Fibroblast of lung (primary cell): ENCODE measurements around the gene C5orf24. TPM values are rescaled to one million over a fixed set of nuclear protein-coding genes. Genes with fewer than 3 reads are reported as not detected.
A peak's percentile ranks its signal among the peaks of the same experiment; 100 is the strongest.
"Not testable (repeated sequence)": the region's sequence is repeated elsewhere in the genome, so short reads cannot be mapped to it uniquely, and the experiment has no call there.

Experiments
- DNase-seq, 2 donors: peaks; one replicate each; pipeline versions ENCODE4 v3.0.0 to v3.0.0-alpha.2; 2010; ENCODE audit warnings: low read depth in 2 of 2
- H2AFZ ChIP-seq: 2 replicates; pipeline ENCODE4 v1.5.1; 2012; ENCODE audit warnings: low read length, control low read depth, inconsistent platforms
- H3K27ac ChIP-seq: 2 replicates; pipeline ENCODE4 v1.5.1; 2011; ENCODE audit warnings: low read length, control low read depth; ENCODE audit not compliant: insufficient read depth
- H3K27me3 ChIP-seq: 2 replicates; pipeline ENCODE4 v1.5.1; 2011; ENCODE audit warnings: mild to moderate bottlenecking, low read length; ENCODE audit not compliant: control insufficient read depth, insufficient read depth
- H3K36me3 ChIP-seq: 2 replicates; pipeline ENCODE4 v1.5.1; 2011; ENCODE audit warnings: low read length; ENCODE audit not compliant: control insufficient read depth, insufficient read depth
- H3K4me1 ChIP-seq: 2 replicates; pipeline ENCODE4 v1.5.1; 2011; ENCODE audit warnings: low read length; ENCODE audit not compliant: control insufficient read depth, insufficient read depth; ENCODE audit errors: extremely low read depth
- H3K4me2 ChIP-seq: 2 replicates; pipeline ENCODE4 v1.5.1; 2011; ENCODE audit warnings: low read length, control low read depth; ENCODE audit not compliant: insufficient read depth; ENCODE audit errors: extremely low read depth
- H3K4me3 ChIP-seq, 4 experiments: fragments of 200-600 bp in 1 of 4; sonication (generic) in 1 of 4; replicated peaks in 1 of 4; 2 replicates each; pipeline ENCODE4 v1.5.1; 2011 to 2016; ENCODE audit warnings: low read length in 4 of 4, low read depth in 3 of 4, mild to moderate bottlenecking in 3 of 4, control low read depth in 2 of 4, inconsistent platforms in 1 of 4, mixed read lengths in 1 of 4; ENCODE audit not compliant: insufficient read depth in 1 of 4; ENCODE audit errors: control extremely low read depth in 1 of 4
- H3K79me2 ChIP-seq: 2 replicates; pipeline ENCODE4 v1.5.1; 2012; ENCODE audit warnings: mild to moderate bottlenecking, low read length, inconsistent platforms; ENCODE audit not compliant: control insufficient read depth, insufficient read depth
- H3K9ac ChIP-seq: 2 replicates; pipeline ENCODE4 v1.5.1; 2011; ENCODE audit warnings: mild to moderate bottlenecking, low read length, control low read depth; ENCODE audit not compliant: insufficient read depth
- H3K9me3 ChIP-seq: 2 replicates; pipeline ENCODE4 v1.5.1; 2012; ENCODE audit warnings: low read depth, low read length; ENCODE audit not compliant: control insufficient read depth, insufficient read depth
- H4K20me1 ChIP-seq: 2 replicates; pipeline ENCODE4 v1.5.1; 2011; ENCODE audit warnings: low read length; ENCODE audit not compliant: control insufficient read depth, insufficient read depth; ENCODE audit errors: extremely low read depth
- CTCF ChIP-seq, 2 donors: IDR thresholded peaks in 1 of 2; conservative IDR thresholded peaks in 1 of 2; 1 replicate in 1 of 2; 2 replicates in 1 of 2; pipeline ENCODE4 v1.5.1; 2011 to 2012; ENCODE audit warnings: low read length in 2 of 2, control low read depth in 1 of 2, inconsistent platforms in 1 of 2, low read depth in 1 of 2, mild to moderate bottlenecking in 1 of 2
- EZH2 ChIP-seq: IDR thresholded peaks from 2 replicates; pipeline ENCODE4 v1.5.1; 2012; ENCODE audit warnings: low read length, control low read depth, mild to moderate bottlenecking; ENCODE audit errors: missing control alignments
- polyA plus RNA-seq, 2 donors: library from polyadenylated mRNA; depleted of rRNA in 1 of 2; stranded (reverse) in 1 of 2; unstranded in 1 of 2; fragments of >200 nt; gene quantifications; 2 replicates each; pipeline ENCODE4 v1.2.1, GENCODE V29; 2011 to 2012; ENCODE audit warnings: missing spikeins in 1 of 2
- total RNA-seq: library from RNA; depleted of rRNA; stranded (reverse); fragments of >200 nt; gene quantifications from 2 replicates; pipeline ENCODE4 v1.2.1, GENCODE V29; 2014

C5orf24 gene
- total and polyA plus RNA-seq, 2 donors (not counting 1 experiment from before 2014, with no cell fraction given), result 40.0 to 71.3 TPM

GRCh38 chr5:134846641-134846960 lies 833 bp downstream of the C5orf24 start:
- H3K9ac ChIP-seq, result peak overlapping the region; percentile 94
- no peak for TF ChIP-seq CTCF (conservative IDR thresholded peaks at IDR 0.05 in 1 of 2, IDR thresholded peaks at IDR 0.05 in 1 of 2; ENCODE audit: low read depth in 1 of 2, low read length in 2 of 2)
- TF ChIP-seq EZH2, result no peak
- H3K4me1 ChIP-seq, result peaks cover 14% of the 10 kb centered on the region
- no peak overlapping the region for H2AFZ ChIP-seq
- peaks cover 47% of the 10 kb centered on the region for H3K79me2 ChIP-seq
- no peaks in the 10 kb centered on the region for H3K36me3 ChIP-seq
- no peaks in the 10 kb centered on the region for H3K9me3 ChIP-seq
- H3K27ac ChIP-seq, result peak overlapping the region; percentile 88
- peak in 1 of 2 donors; percentile 33 for DNase-seq
- peak overlapping the region; percentile 69 for H3K4me2 ChIP-seq
- H4K20me1 ChIP-seq, result peaks cover 2% of the 10 kb centered on the region
- no peaks in the 10 kb centered on the region for H3K27me3 ChIP-seq
- H3K4me3 ChIP-seq, result peak overlapping the region; percentile 62 to 99 (median 84)

GRCh38 chr5:134849434-134849933 lies 3.7 kb downstream of the C5orf24 start:
- H3K36me3 ChIP-seq, H3K4me2 ChIP-seq, H3K27me3 ChIP-seq, H3K27ac ChIP-seq, H2AFZ ChIP-seq, H3K9me3 ChIP-seq, DNase-seq, H3K4me3 ChIP-seq, H3K9ac ChIP-seq, H4K20me1 ChIP-seq: not testable (repeated sequence)
- Histone ChIP-seq H3K4me1 (peaks cover 11% of the 10 kb centered on the region), H3K79me2 (peaks cover 65% of the 10 kb centered on the region)

GRCh38 chr5:134851307-134851923 lies 5.6 kb downstream of the C5orf24 start:
- Histone ChIP-seq H4K20me1 (peaks cover 3% of the 10 kb centered on the region), H3K27me3 (no peaks in the 10 kb centered on the region), H3K4me3 (no peak overlapping the region), H3K9ac (no peak overlapping the region), H3K36me3 (peaks cover 7% of the 10 kb centered on the region), H3K4me1 (peaks cover 4% of the 10 kb centered on the region), H2AFZ (no peak overlapping the region), H3K27ac (no peak overlapping the region), H3K9me3 (no peaks in the 10 kb centered on the region), H3K4me2 (no peak overlapping the region), H3K79me2 (peaks cover 70% of the 10 kb centered on the region)
- peak; percentile 36 to 62 for TF ChIP-seq CTCF (conservative IDR thresholded peaks at IDR 0.05 in 1 of 2, IDR thresholded peaks at IDR 0.05 in 1 of 2; ENCODE audit: low read depth in 1 of 2, low read length in 2 of 2)
- no peak for TF ChIP-seq EZH2
- DNase-seq, result peak; percentile 35 to 44

- Histone ChIP-seq H3K79me2 (peaks cover 31% of the 10 kb centered on the region), H3K36me3 (peaks cover 11% of the 10 kb centered on the region)
- DNase-seq, H3K4me2 ChIP-seq, H4K20me1 ChIP-seq, H3K27me3 ChIP-seq, H3K9me3 ChIP-seq, H3K27ac ChIP-seq, H2AFZ ChIP-seq, H3K4me1 ChIP-seq, H3K4me3 ChIP-seq, H3K9ac ChIP-seq: not testable (repeated sequence)
Measured at GRCh38 chr5:134856465-134856864, 10.7 kb downstream of the C5orf24 start.
